ENCODE results near the gene YIPF4. TPM values are rescaled to one million over a fixed set of nuclear protein-coding genes. Genes with fewer than 3 reads are reported as not detected.
"Not testable (repeated sequence)": the region's sequence is repeated elsewhere in the genome, so short reads cannot be mapped to it uniquely, and the experiment has no call there.

The YIPF4 gene
- total and polyA plus RNA-seq, 3 experiments from 2014 or later: 22.9 to 47.0 (median 43.1) TPM

GRCh38 chr2:32271063-32271462 lies 6.6 kb upstream of the YIPF4 start:
- no peak overlapping the region for H3K4me3 Mint-ChIP-seq
- ChIA-PET CTCF (no interaction called here), POLR2A (no interaction called here)
- Histone ChIP-seq H3K27ac (ENCODE audit: low read depth, low read length) (no peak overlapping the region), H3K4me3 (ENCODE audit: low read length) (no peak overlapping the region), H3K9me3 (ENCODE audit: low read length) (no peaks in the 10 kb centered on the region), H3K36me3 (ENCODE audit: insufficient read depth, low read length) (no peaks in the 10 kb centered on the region), H3K4me1 (ENCODE audit: insufficient read depth, low read length) (no peaks in the 10 kb centered on the region), H3K27me3 (ENCODE audit: insufficient read depth, low read length, poor library complexity, severe bottlenecking) (no peaks in the 10 kb centered on the region)
- H3K27ac Mint-ChIP-seq: no peak overlapping the region
- no peak for DNase-seq
- no peaks in the 10 kb centered on the region for H3K9me3 Mint-ChIP-seq
- H3K27me3 Mint-ChIP-seq: peaks cover 6 to 25% of the 10 kb centered on the region in 2 donors
- H3K36me3 Mint-ChIP-seq: no peaks in the 10 kb centered on the region
- no peaks in the 10 kb centered on the region for H3K4me1 Mint-ChIP-seq

GRCh38 chr2:32272279-32272678 lies 5.4 kb upstream of the YIPF4 start:
- POLR2A ChIA-PET: no interaction called here
- H3K27me3 Mint-ChIP-seq: peaks cover 4 to 25% of the 10 kb centered on the region in 2 donors
- no peak overlapping the region for H3K27ac Mint-ChIP-seq
- no peaks in the 10 kb centered on the region for H3K9me3 Mint-ChIP-seq
- H3K27ac ChIP-seq (ENCODE audit: low read depth, low read length): no peak overlapping the region
- peaks cover 4% of the 10 kb centered on the region for H3K4me1 ChIP-seq (ENCODE audit: insufficient read depth, low read length)
- H3K4me1 Mint-ChIP-seq: peaks cover 4 to 5% (median 4%) of the 10 kb centered on the region in 3 donors
- no peaks in the 10 kb centered on the region for H3K27me3 ChIP-seq (ENCODE audit: insufficient read depth, low read length, poor library complexity, severe bottlenecking)
- H3K9me3 ChIP-seq (ENCODE audit: low read length): no peaks in the 10 kb centered on the region
- no peak overlapping the region for H3K4me3 Mint-ChIP-seq
- no peak for DNase-seq
- H3K36me3 ChIP-seq (ENCODE audit: insufficient read depth, low read length): no peaks in the 10 kb centered on the region
- no peak overlapping the region for H3K4me3 ChIP-seq (ENCODE audit: low read length)
- CTCF ChIA-PET: no interaction called here
- H3K36me3 Mint-ChIP-seq: no peaks in the 10 kb centered on the region

GRCh38 chr2:32274289-32274688 lies 3.4 kb upstream of the YIPF4 start:
- Histone ChIP-seq H3K4me3 (ENCODE audit: low read length) (no peak overlapping the region), H3K36me3 (ENCODE audit: insufficient read depth, low read length) (no peaks in the 10 kb centered on the region), H3K9me3 (ENCODE audit: low read length) (no peaks in the 10 kb centered on the region), H3K4me1 (ENCODE audit: insufficient read depth, low read length) (peaks cover 12% of the 10 kb centered on the region), H3K27ac (ENCODE audit: low read depth, low read length) (no peak overlapping the region), H3K27me3 (ENCODE audit: insufficient read depth, low read length, poor library complexity, severe bottlenecking) (no peaks in the 10 kb centered on the region)
- DNase-seq: no peak
- Mint-ChIP-seq H3K4me3 (peak overlapping the region in 1 of 7 donors; percentile 85), H3K4me1 (peaks cover 17 to 22% (median 20%) of the 10 kb centered on the region in 3 donors), H3K36me3 (peaks cover 0 to 13% (median 0%) of the 10 kb centered on the region in 3 donors), H3K27ac (peak overlapping the region in 1 of 8 donors; percentile 62), H3K9me3 (peaks cover 0 to 2% (median 0%) of the 10 kb centered on the region in 5 donors), H3K27me3 (peaks cover 0 to 21% of the 10 kb centered on the region in 2 donors)
- ChIA-PET POLR2A (no interaction called here), CTCF (no interaction called here)

- H3K4me1 ChIP-seq (ENCODE audit: insufficient read depth, low read length): peaks cover 15% of the 10 kb centered on the region
- Mint-ChIP-seq H3K4me1 (peaks cover 23 to 31% (median 23%) of the 10 kb centered on the region in 3 donors), H3K27ac (peak overlapping the region in 1 of 8 donors; percentile 77), H3K27me3 (peaks cover 0 to 21% of the 10 kb centered on the region in 2 donors), H3K4me3 (peak overlapping the region in 2 of 7 donors; percentile 33 to 70), H3K36me3 (peaks cover 0 to 16% (median under 1%) of the 10 kb centered on the region in 3 donors)
- H3K36me3 ChIP-seq (ENCODE audit: insufficient read depth, low read length); H3K27me3 ChIP-seq (ENCODE audit: insufficient read depth, low read length, poor library complexity, severe bottlenecking); DNase-seq; H3K9me3 Mint-ChIP-seq; H3K9me3 ChIP-seq (ENCODE audit: low read length); CTCF ChIA-PET; H3K27ac ChIP-seq (ENCODE audit: low read depth, low read length); POLR2A ChIA-PET; H3K4me3 ChIP-seq (ENCODE audit: low read length): not testable (repeated sequence)
Measured at GRCh38 chr2:32275790-32276189, 1.9 kb upstream of the YIPF4 start.

- Histone ChIP-seq H3K4me1 (ENCODE audit: insufficient read depth, low read length) (peaks cover 21% of the 10 kb centered on the region), H3K4me3 (ENCODE audit: low read length) (peak overlapping the region; percentile 76), H3K9me3 (ENCODE audit: low read length) (no peaks in the 10 kb centered on the region), H3K36me3 (ENCODE audit: insufficient read depth, low read length) (no peaks in the 10 kb centered on the region), H3K27me3 (ENCODE audit: insufficient read depth, low read length, poor library complexity, severe bottlenecking) (no peaks in the 10 kb centered on the region), H3K27ac (ENCODE audit: low read depth, low read length) (peak overlapping the region; percentile 86)
- Mint-ChIP-seq H3K4me3 (peak overlapping the region; percentile 87 to 96 (median 90)), H3K27me3 (peaks cover 0 to 16% of the 10 kb centered on the region in 2 donors), H3K4me1 (peaks cover 29 to 39% (median 34%) of the 10 kb centered on the region in 3 donors), H3K9me3 (peaks cover 0 to 2% (median 0%) of the 10 kb centered on the region in 5 donors), H3K36me3 (peaks cover 2 to 23% (median 3%) of the 10 kb centered on the region in 3 donors), H3K27ac (peak overlapping the region; percentile 93 to 99 (median 98))
- CTCF ChIA-PET: no interaction called here
- no peak for DNase-seq
- POLR2A ChIA-PET: interaction anchor here (0.6 kb wide), 2 partner anchors 9 to 75 kb away, joined by 3 to 5 read pairs; no protein-coding TSS in a partner anchor
Measured at GRCh38 chr2:32277363-32277673, 386 bp upstream of the YIPF4 start.

- Mint-ChIP-seq H3K9me3 (peaks cover 0 to 2% (median 0%) of the 10 kb centered on the region in 5 donors), H3K27ac (peak overlapping the region; percentile 91 to 99 (median 94)), H3K4me1 (peaks cover 35 to 46% (median 42%) of the 10 kb centered on the region in 3 donors), H3K4me3 (peak overlapping the region; percentile 87 to 96 (median 90)), H3K36me3 (peaks cover 6 to 31% (median 8%) of the 10 kb centered on the region in 3 donors), H3K27me3 (peaks cover 0 to 9% of the 10 kb centered on the region in 2 donors)
- DNase-seq: no peak
- no peaks in the 10 kb centered on the region for H3K27me3 ChIP-seq (ENCODE audit: insufficient read depth, low read length, poor library complexity, severe bottlenecking)
- H3K9me3 ChIP-seq (ENCODE audit: low read length): no peaks in the 10 kb centered on the region
- POLR2A ChIA-PET: interaction anchor here (0.7 kb wide), 1 partner anchor 109 kb away, joined by 3 read pairs; no protein-coding TSS in a partner anchor
- H3K27ac ChIP-seq (ENCODE audit: low read depth, low read length): peak overlapping the region; percentile 86
- CTCF ChIA-PET: no interaction called here
- H3K4me1 ChIP-seq (ENCODE audit: insufficient read depth, low read length): peaks cover 27% of the 10 kb centered on the region
- peak overlapping the region; percentile 76 for H3K4me3 ChIP-seq (ENCODE audit: low read length)
- H3K36me3 ChIP-seq (ENCODE audit: insufficient read depth, low read length): peaks cover 3% of the 10 kb centered on the region
Measured at GRCh38 chr2:32278478-32278853, 762 bp downstream of the YIPF4 start.

- Mint-ChIP-seq H3K36me3 (peaks cover 19 to 43% (median 20%) of the 10 kb centered on the region in 3 donors), H3K4me1 (peaks cover 57 to 76% (median 74%) of the 10 kb centered on the region in 3 donors), H3K4me3 (peak overlapping the region in 4 of 7 donors; percentile 3 to 44 (median 12)), H3K9me3 (no peaks in the 10 kb centered on the region), H3K27me3 (no peaks in the 10 kb centered on the region), H3K27ac (peak overlapping the region in 3 of 8 donors; percentile 2 to 22 (median 9))
- H3K4me1 ChIP-seq (ENCODE audit: insufficient read depth, low read length): peaks cover 32% of the 10 kb centered on the region
- DNase-seq: no peak
- H3K9me3 ChIP-seq (ENCODE audit: low read length): no peaks in the 10 kb centered on the region
- H3K36me3 ChIP-seq (ENCODE audit: insufficient read depth, low read length): peaks cover 4% of the 10 kb centered on the region
- no peaks in the 10 kb centered on the region for H3K27me3 ChIP-seq (ENCODE audit: insufficient read depth, low read length, poor library complexity, severe bottlenecking)
- H3K4me3 ChIP-seq (ENCODE audit: low read length): no peak overlapping the region
- no peak overlapping the region for H3K27ac ChIP-seq (ENCODE audit: low read depth, low read length)
- POLR2A ChIA-PET: no interaction called here
- CTCF ChIA-PET: no interaction called here
Measured at GRCh38 chr2:32284321-32284720, 6.6 kb downstream of the YIPF4 start.

- H3K9me3 Mint-ChIP-seq: no peaks in the 10 kb centered on the region
- no peaks in the 10 kb centered on the region for H3K36me3 ChIP-seq (ENCODE audit: insufficient read depth, low read length)
- no peak overlapping the region for H3K4me3 ChIP-seq (ENCODE audit: low read length)
- no peaks in the 10 kb centered on the region for H3K27me3 ChIP-seq (ENCODE audit: insufficient read depth, low read length, poor library complexity, severe bottlenecking)
- POLR2A ChIA-PET: no interaction called here
- no peak for DNase-seq
- no peak overlapping the region for H3K27ac ChIP-seq (ENCODE audit: low read depth, low read length)
- CTCF ChIA-PET: no interaction called here
- H3K27ac Mint-ChIP-seq: peak overlapping the region in 5 of 8 donors; percentile 0 to 71 (median 42)
- H3K4me3 Mint-ChIP-seq: peak overlapping the region in 1 of 7 donors; percentile 8
- H3K9me3 ChIP-seq (ENCODE audit: low read length): no peaks in the 10 kb centered on the region
- H3K4me1 ChIP-seq (ENCODE audit: insufficient read depth, low read length): peaks cover 17% of the 10 kb centered on the region
- H3K27me3 Mint-ChIP-seq: no peaks in the 10 kb centered on the region
- H3K4me1 Mint-ChIP-seq: peaks cover 40 to 53% (median 51%) of the 10 kb centered on the region in 3 donors
- peaks cover 13 to 45% (median 14%) of the 10 kb centered on the region in 3 donors for H3K36me3 Mint-ChIP-seq
Measured at GRCh38 chr2:32289165-32289999, 11.7 kb downstream of the YIPF4 start.
